ENCODE measurements around the gene ARPC5. TPM values are rescaled to one million over a fixed set of nuclear protein-coding genes. Genes with fewer than 3 reads are reported as not detected.

ARPC5 gene
- total RNA-seq, 1 experiment from 2014 or later: 104 TPM

GRCh38 chr1:183597656-183598347, 37.8 kb downstream of the ARPC5 start:
- Histone ChIP-seq H3K27me3 (ENCODE audit: control insufficient read depth, insufficient read depth, low read length) (peaks cover 12% of the 10 kb centered on the region; the same call in 1 of the 2 replicates), H3K4me3 (ENCODE audit: low read depth in 2 of 2, low read length in 2 of 2) (no peak overlapping the region), H3K9me3 (ENCODE audit: control insufficient read depth, insufficient read depth, low read depth, low read length) (no peaks in the 10 kb centered on the region), H3K36me3 (ENCODE audit: control insufficient read depth, insufficient read depth, low read length) (no peaks in the 10 kb centered on the region), H3K4me1 (ENCODE audit: control insufficient read depth, insufficient read depth, low read length) (no peaks in the 10 kb centered on the region), H3K27ac (ENCODE audit: low read length) (no peak overlapping the region)
- CTCF ChIA-PET: no interaction called here
- in situ Hi-C loops (cut with HindIII; ENCODE audit: low pct_unique_long_range_greater_than_20kb, low sequenced_read_pairs): no loop called here
- ATAC-seq (no peak), DNase-seq (ENCODE audit: low read depth, low spot score) (no peak)
- POLR2A ChIA-PET: no interaction called here
- TF ChIP-seq SIN3A (IDR thresholded peaks at IDR 0.05; ENCODE audit: borderline replicate concordance, insufficient read depth, low read depth, low read length) (no peak), CTCF (IDR thresholded peaks at IDR 0.05) (no peak), POLR2AphosphoS5 (IDR thresholded peaks at IDR 0.05; ENCODE audit: low read depth, low read length) (no peak), REST (IDR thresholded peaks at IDR 0.05; ENCODE audit: insufficient read depth in 1 of 2, low read depth in 2 of 2, low read length in 1 of 2) (no peak), TCF7L2 (IDR thresholded peaks at IDR 0.05; ENCODE audit: low read depth, low read length) (no peak)
- intact Hi-C loops (cut with micrococcal nuclease; ENCODE audit: unreplicated experiment): no loop called here
- BruUV-seq (replicated peaks): no TSS peak

- intact Hi-C loops (cut with micrococcal nuclease; ENCODE audit: unreplicated experiment) (no loop called here), in situ Hi-C loops (cut with HindIII; ENCODE audit: low pct_unique_long_range_greater_than_20kb, low sequenced_read_pairs) (no loop called here)
- peaks cover 12% of the 10 kb centered on the region; the same call in 1 of the 2 replicates for H3K27me3 ChIP-seq (ENCODE audit: control insufficient read depth, insufficient read depth, low read length)
- no peak for ATAC-seq
- no peaks in the 10 kb centered on the region for H3K4me1 ChIP-seq (ENCODE audit: control insufficient read depth, insufficient read depth, low read length)
- no TSS peak for BruUV-seq (replicated peaks)
- no peak for DNase-seq (ENCODE audit: low read depth, low spot score)
- CTCF ChIA-PET: no interaction called here
- no peak overlapping the region for H3K27ac ChIP-seq (ENCODE audit: low read length)
- POLR2A ChIA-PET: no interaction called here
- no peak for TF ChIP-seq REST (IDR thresholded peaks at IDR 0.05; ENCODE audit: insufficient read depth in 1 of 2, low read depth in 2 of 2, low read length in 1 of 2)
- no peak for TF ChIP-seq CTCF (IDR thresholded peaks at IDR 0.05)
- TF ChIP-seq TCF7L2 (IDR thresholded peaks at IDR 0.05; ENCODE audit: low read depth, low read length): no peak
- TF ChIP-seq POLR2AphosphoS5 (IDR thresholded peaks at IDR 0.05; ENCODE audit: low read depth, low read length): no peak
- no peak for TF ChIP-seq SIN3A (IDR thresholded peaks at IDR 0.05; ENCODE audit: borderline replicate concordance, insufficient read depth, low read depth, low read length)
- H3K4me3 ChIP-seq (ENCODE audit: low read depth in 2 of 2, low read length in 2 of 2): no peak overlapping the region
- H3K36me3 ChIP-seq (ENCODE audit: control insufficient read depth, insufficient read depth, low read length): no peaks in the 10 kb centered on the region
- H3K9me3 ChIP-seq (ENCODE audit: control insufficient read depth, insufficient read depth, low read depth, low read length): no peaks in the 10 kb centered on the region
These were observed 39.1 kb downstream of the ARPC5 start for GRCh38 chr1:183596500-183596899.
